Thyroid gland (tissue), 4 donors: ENCODE measurements around the gene ADRA1B.

Experiments used
- CTCF ChIP-seq, 6 experiments: fragments of 200-600 bp in 3 of 6; fragments of 450-650 bp in 3 of 6; sonication (generic) in 3 of 6; IDR thresholded peaks; one replicate each; pipeline ENCODE4 v1.5.1; 2016 to 2019; ENCODE audit warnings: antibody characterized with exemption in 6 of 6, mild to moderate bottlenecking in 2 of 6, inconsistent platforms in 1 of 6, moderate library complexity in 1 of 6
- POLR2A ChIP-seq, 2 donors: fragments of 450-650 bp; IDR thresholded peaks; one replicate each; pipeline ENCODE4 v1.6.1; 2017; ENCODE audit warnings: antibody characterized with exemption in 2 of 2, mild to moderate bottlenecking in 2 of 2, moderate library complexity in 1 of 2

GRCh38 chr5:159891371-159891770, 24.9 kb upstream of the ADRA1B start:
- TF ChIP-seq CTCF (IDR thresholded peaks at IDR 0.05), result no peak
- TF ChIP-seq POLR2A (IDR thresholded peaks at IDR 0.05), result no peak
